HepG2 (cell line): ENCODE measurements around the gene TRIM2. TPM values are rescaled to one million over a fixed set of nuclear protein-coding genes. Genes with fewer than 3 reads are reported as not detected.

Source experiments
- ATAC-seq: fragments of 200-7000 bp; cut with Tn5 transposase; 3 replicates; pipeline ENCODE4 v1.9.1; 2020; ENCODE audit warnings: mild to moderate bottlenecking, moderate library complexity
- BruUV-seq: library from RNA; stranded (reverse); fragments of 400-500 nt; replicated peaks from 2 replicates; lab custom pipeline; 2021; lab: Mats Ljungman, UMichigan
- CTCF ChIA-PET: fragments of 300-600 bp; formaldehyde crosslinking; extraction: SDS; loops from one replicate; lab custom pipeline; 2021; ENCODE audit warnings: low total read pairs, inconsistent platforms, low intra/inter-chr PET ratio; lab: Yijun Ruan, JAX
- POLR2A ChIA-PET: fragments of 350-600 bp; sonication (Branson Sonifier 250); formaldehyde crosslinking; loops from one replicate; lab custom pipeline; 2020; ENCODE audit warnings: antibody characterized with exemption, inconsistent platforms; lab: Yijun Ruan, JAX
- DNase-seq: peaks from one replicate; pipeline ENCODE4 v3.0.0-alpha.2; 2015; ENCODE audit warnings: low spot score
- FAIRE-seq: peaks from 3 replicates; lab custom pipeline; 2011; peaks lifted over from hg19 to GRCh38; lab: Jason Lieb, UNC
- H2AFZ ChIP-seq: one replicate; pipeline ENCODE4 v1.6.1; 2011; ENCODE audit warnings: low read length, inconsistent platforms
- H3K27ac ChIP-seq: fragments of 300-600 bp; 3 replicates; pipeline ENCODE4 v1.8.0; 2011; ENCODE audit warnings: mixed run types, mild to moderate bottlenecking, mixed read lengths, low read length, inconsistent platforms; ENCODE audit not compliant: insufficient read depth; ENCODE audit errors: extremely low read length
- H3K27me3 ChIP-seq, 2 experiments: fragments of 200-600 bp in 1 of 2; 2 replicates in 1 of 2; 3 replicates in 1 of 2; pipeline versions ENCODE4 v1.6.0 to v1.8.0; 2011; ENCODE audit warnings: low read length in 2 of 2, mild to moderate bottlenecking in 2 of 2, moderate library complexity in 2 of 2, inconsistent platforms in 1 of 2; ENCODE audit not compliant: insufficient read depth in 2 of 2, control insufficient read depth in 1 of 2
- H3K36me3 ChIP-seq, 2 experiments: fragments of 200-600 bp in 1 of 2; replicated peaks in 1 of 2; 2 replicates in 1 of 2; 3 replicates in 1 of 2; pipeline versions ENCODE4 v1.5.1 to v1.8.0; 2011; ENCODE audit warnings: low read length in 2 of 2, inconsistent platforms in 1 of 2; ENCODE audit not compliant: insufficient read depth in 2 of 2, control insufficient read depth in 1 of 2
- H3K4me1 ChIP-seq: 2 replicates; pipeline ENCODE4 v1.5.1; 2012; ENCODE audit warnings: low read length, inconsistent platforms; ENCODE audit not compliant: insufficient read depth
- H3K4me2 ChIP-seq: 2 replicates; pipeline ENCODE4 v1.6.0; 2011; ENCODE audit warnings: low read depth, low read length, inconsistent platforms
- H3K4me3 ChIP-seq, 3 experiments: fragments of 200-600 bp in 1 of 3; sonication (generic), shearing (Covaris generic) in 1 of 3; replicated peaks in 1 of 3; 2 replicates each; pipeline ENCODE4 v1.5.1; 2011 to 2016; ENCODE audit warnings: low read length in 3 of 3, inconsistent platforms in 2 of 3, low read depth in 2 of 3, mild to moderate bottlenecking in 2 of 3, control low read depth in 1 of 3, mixed read lengths in 1 of 3; ENCODE audit not compliant: insufficient read depth in 1 of 3
- H3K79me2 ChIP-seq: one replicate; pipeline ENCODE4 v1.6.1; 2011; ENCODE audit warnings: low read length, inconsistent platforms; ENCODE audit not compliant: insufficient read depth
- H3K9ac ChIP-seq: 2 replicates; pipeline ENCODE4 v1.6.0; 2011; ENCODE audit warnings: mild to moderate bottlenecking, low read depth, low read length, inconsistent platforms; ENCODE audit not compliant: insufficient read depth
- H3K9me3 ChIP-seq: 2 replicates; pipeline ENCODE4 v1.5.1; 2012; ENCODE audit warnings: mild to moderate bottlenecking, low read length
- H4K20me1 ChIP-seq: 2 replicates; pipeline ENCODE4 v1.6.0; 2011; ENCODE audit warnings: inconsistent platforms, mild to moderate bottlenecking, low read length, moderate library complexity; ENCODE audit not compliant: insufficient read depth
- CEBPB ChIP-seq: IDR thresholded peaks from 2 replicates; pipeline ENCODE4 v1.6.1; 2011; ENCODE audit warnings: low read depth, low read length, improper control_type of control experiment, borderline replicate concordance
- GATAD2A ChIP-seq: IDR thresholded peaks from 2 replicates; pipeline ENCODE4 v1.6.1; 2016
- KLF12 ChIP-seq: sonication (generic); formaldehyde crosslinking; IDR thresholded peaks from 2 replicates; pipeline ENCODE4 v1.4.0; 2020; ENCODE audit warnings: missing genetic modification reagents, borderline replicate concordance
- SOX6 ChIP-seq, 2 experiments: fragments of 450-650 bp in 1 of 2; sonication (generic) in 1 of 2; formaldehyde crosslinking in 1 of 2; IDR thresholded peaks; 2 replicates each; pipeline versions ENCODE4 v1.4.0 to v1.6.1; 2017 to 2020; ENCODE audit warnings: antibody characterized with exemption in 1 of 2, mild to moderate bottlenecking in 1 of 2, missing genetic modification reagents in 1 of 2
- ZNF180 ChIP-seq: sonication (generic); formaldehyde crosslinking; IDR thresholded peaks from 2 replicates; pipeline ENCODE4 v1.4.0; 2020; ENCODE audit warnings: low read depth, missing genetic modification reagents, borderline replicate concordance
- ZNF318 ChIP-seq: sonication (generic); formaldehyde crosslinking; IDR thresholded peaks from 2 replicates; pipeline ENCODE4 v1.4.0; 2020; ENCODE audit warnings: mild to moderate bottlenecking, missing genetic modification reagents
- ZNF646 ChIP-seq: sonication (generic); formaldehyde crosslinking; IDR thresholded peaks from 2 replicates; pipeline ENCODE4 v1.9.0; 2021; ENCODE audit warnings: mild to moderate bottlenecking, missing genetic modification reagents
- ZNF7 ChIP-seq: IDR thresholded peaks from 2 replicates; pipeline ENCODE4 v1.6.1; 2016; ENCODE audit warnings: missing biosample characterization, missing genetic modification reagents
- WGBS: methylation state at CpG from one replicate; pipeline ENCODE4 v1.1.6; 2017; ENCODE audit warnings: low lambda C conversion rate; 5-methylcytosine and 5-hydroxymethylcytosine counted together
- in situ Hi-C: cut with HindIII; loops from 2 replicates; pipeline ENCODE4 v1.10.0; 2017; ENCODE audit warnings: low pct_unique_long_range_greater_than_20kb; ENCODE audit not compliant: extremely low pct_ligation_motif_present
- intact Hi-C: fragments of 100-400 bp; cut with micrococcal nuclease; formaldehyde crosslinking; loops from one replicate; pipeline ENCODE4 v1.10.0; 2022; ENCODE audit not compliant: unreplicated experiment
- polyA plus RNA-seq, 8 experiments: library from polyadenylated mRNA; depleted of rRNA in 3 of 8; stranded (reverse) in 7 of 8; unstranded in 1 of 8; fragments of >200 nt; fragmentation: Illumina TruSeq in 4 of 8; extraction: Trizol in 4 of 8; gene quantifications; 2 replicates each; pipeline versions ENCODE4 v1.2.1 to v1.2.3, GENCODE V29; 2011 to 2016; ENCODE audit warnings: low read depth in 4 of 8, missing spikeins in 1 of 8, mixed read lengths in 1 of 8; ENCODE audit not compliant: insufficient read depth in 1 of 8
- total RNA-seq, 5 experiments: library from RNA; depleted of rRNA; stranded (reverse); fragments of >200 nt; fragmentation: Illumina TruSeq; extraction: Trizol; gene quantifications; 2 replicates each; pipeline ENCODE4 v1.2.3, GENCODE V29; 2016; ENCODE audit warnings: low read depth in 1 of 5

Gene TRIM2
- total and polyA plus RNA-seq, 2 of the 13 experiments (the other 11 are each of a cell fraction or from before 2014, with no cell fraction given) = 2.1 to 4.2 TPM

DNA sequence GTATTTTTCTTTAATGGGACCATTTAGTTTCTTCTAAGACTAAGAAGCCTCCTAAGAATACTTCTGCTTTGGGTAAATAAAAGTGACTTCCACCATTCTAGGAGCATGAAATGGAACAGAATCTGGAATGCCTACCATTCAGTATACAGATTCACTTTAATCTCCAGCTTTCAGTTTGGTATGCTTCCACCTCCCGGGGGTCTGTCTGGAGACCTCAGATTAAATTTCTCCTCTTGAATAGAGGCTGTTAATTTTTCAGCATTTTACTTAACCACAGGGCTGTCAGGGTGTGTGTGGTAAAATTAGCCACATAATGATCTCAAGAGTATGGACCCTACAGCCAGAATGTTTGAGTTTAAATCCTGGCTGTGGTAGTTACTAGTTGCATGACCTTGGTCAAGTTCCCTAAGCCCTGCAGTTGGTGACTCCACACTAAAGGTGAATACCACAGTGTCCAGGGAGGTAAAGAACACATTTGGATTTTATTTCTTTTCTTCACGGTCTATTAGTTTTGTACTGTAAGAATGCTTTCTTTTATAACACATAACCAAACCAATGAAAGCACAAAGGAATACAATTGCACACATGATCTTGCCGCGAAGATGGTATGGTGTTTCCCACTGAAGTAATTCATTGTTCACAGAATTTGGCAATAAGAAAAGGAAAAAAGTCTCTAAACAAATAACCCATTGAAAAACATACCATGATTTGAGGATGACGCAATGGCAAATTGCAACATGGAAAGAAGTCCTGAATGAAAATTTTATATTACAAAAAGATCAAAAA, 37.3 kb upstream of the TRIM2 start:
- in situ Hi-C loops = no loop called here
- Histone ChIP-seq H3K27ac (no peak overlapping the region), H3K36me3 (no peaks in the 10 kb centered on the region), H3K27me3 (no peaks in the 10 kb centered on the region), H4K20me1 (no peaks in the 10 kb centered on the region), H3K4me1 (peaks cover 12% of the 10 kb centered on the region), H3K9ac (no peak overlapping the region), H3K9me3 (no peaks in the 10 kb centered on the region), H3K4me3 (no peak overlapping the region), H2AFZ (no peak overlapping the region), H3K79me2 (no peaks in the 10 kb centered on the region), H3K4me2 (0 out of 2 replicates have a peak overlapping the region, but pooled peaks have one; percentile 19)
- ATAC-seq = no peak
- BruUV-seq = no TSS peak
- 4% methylated on average over 5 of the region's 5 CpGs for WGBS
- FAIRE-seq = no peak
- POLR2A ChIA-PET = no interaction called here
- CTCF ChIA-PET = no interaction called here
- DNase-seq = peak; percentile 38
- intact Hi-C loops = no loop called here
- 0 out of 2 replicates have a peak, but pooled peaks have one; percentile 44 for TF ChIP-seq GATAD2A (CRISPR knock-in tag)
- no peak for TF ChIP-seq ZNF7
- no peak for TF ChIP-seq SOX6 (IDR thresholded peaks at IDR 0.05)
- peak; percentile 32; the same call in 1 of the 2 replicates for TF ChIP-seq SOX6 (CRISPR knock-in tag; IDR thresholded peaks at IDR 0.05)
- no peak for TF ChIP-seq ZNF646 (CRISPR knock-in tag)
- TF ChIP-seq CEBPB = peak; percentile 83
- no peak for TF ChIP-seq KLF12 (CRISPR knock-in tag)
- TF ChIP-seq ZNF318 (CRISPR knock-in tag) = no peak
- no peak for TF ChIP-seq ZNF180 (CRISPR knock-in tag)
